ENCODE measurements around the gene TBPL1.

- TF ChIP-seq, protein P1, sequence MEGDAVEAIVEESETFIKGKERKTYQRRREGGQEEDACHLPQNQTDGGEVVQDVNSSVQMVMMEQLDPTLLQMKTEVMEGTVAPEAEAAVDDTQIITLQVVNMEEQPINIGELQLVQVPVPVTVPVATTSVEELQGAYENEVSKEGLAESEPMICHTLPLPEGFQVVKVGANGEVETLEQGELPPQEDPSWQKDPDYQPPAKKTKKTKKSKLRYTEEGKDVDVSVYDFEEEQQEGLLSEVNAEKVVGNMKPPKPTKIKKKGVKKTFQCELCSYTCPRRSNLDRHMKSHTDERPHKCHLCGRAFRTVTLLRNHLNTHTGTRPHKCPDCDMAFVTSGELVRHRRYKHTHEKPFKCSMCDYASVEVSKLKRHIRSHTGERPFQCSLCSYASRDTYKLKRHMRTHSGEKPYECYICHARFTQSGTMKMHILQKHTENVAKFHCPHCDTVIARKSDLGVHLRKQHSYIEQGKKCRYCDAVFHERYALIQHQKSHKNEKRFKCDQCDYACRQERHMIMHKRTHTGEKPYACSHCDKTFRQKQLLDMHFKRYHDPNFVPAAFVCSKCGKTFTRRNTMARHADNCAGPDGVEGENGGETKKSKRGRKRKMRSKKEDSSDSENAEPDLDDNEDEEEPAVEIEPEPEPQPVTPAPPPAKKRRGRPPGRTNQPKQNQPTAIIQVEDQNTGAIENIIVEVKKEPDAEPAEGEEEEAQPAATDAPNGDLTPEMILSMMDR (IDR thresholded peaks at IDR 0.05), result no peak
- TF ChIP-seq POLR2A (IDR thresholded peaks at IDR 0.05), result no peak
These were observed 4.6 kb upstream of the TBPL1 start for GRCh38 chr6:133948472-133948871.
